GM19397 (cell line): ENCODE data around the gene KNTC1.
"Not testable (repeated sequence)": the region's sequence is repeated elsewhere in the genome, so short reads cannot be mapped to it uniquely, and the experiment has no call there.

ENCODE experiments used
- ATAC-seq: cut with Tn5 transposase; IDR thresholded peaks from one replicate; pipeline ENCODE4 v1.9.1; 2021; ENCODE audit warnings: mild to moderate bottlenecking, moderate library complexity; ENCODE audit not compliant: unreplicated experiment

KNTC1 gene

DNA sequence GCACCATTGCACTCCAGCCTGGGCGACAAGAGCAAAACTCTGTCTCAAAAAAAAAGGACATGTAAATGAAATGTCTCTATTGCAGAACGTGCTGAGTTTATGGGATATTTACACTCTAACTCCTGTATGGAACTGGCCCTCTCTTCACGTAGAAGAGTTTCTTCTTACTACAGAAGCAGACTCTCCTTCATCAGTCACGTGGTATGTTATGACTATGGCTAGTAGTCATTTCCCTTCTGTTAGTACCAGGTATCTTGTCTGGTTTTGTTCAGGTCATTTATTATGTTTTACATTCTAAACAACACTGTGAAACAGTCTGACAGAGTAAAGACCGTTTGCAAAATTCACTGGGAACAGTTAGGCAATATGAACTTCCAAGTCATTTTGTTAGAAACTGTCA, 20.3 kb downstream of the KNTC1 start:
- ATAC-seq = no peak

DNA sequence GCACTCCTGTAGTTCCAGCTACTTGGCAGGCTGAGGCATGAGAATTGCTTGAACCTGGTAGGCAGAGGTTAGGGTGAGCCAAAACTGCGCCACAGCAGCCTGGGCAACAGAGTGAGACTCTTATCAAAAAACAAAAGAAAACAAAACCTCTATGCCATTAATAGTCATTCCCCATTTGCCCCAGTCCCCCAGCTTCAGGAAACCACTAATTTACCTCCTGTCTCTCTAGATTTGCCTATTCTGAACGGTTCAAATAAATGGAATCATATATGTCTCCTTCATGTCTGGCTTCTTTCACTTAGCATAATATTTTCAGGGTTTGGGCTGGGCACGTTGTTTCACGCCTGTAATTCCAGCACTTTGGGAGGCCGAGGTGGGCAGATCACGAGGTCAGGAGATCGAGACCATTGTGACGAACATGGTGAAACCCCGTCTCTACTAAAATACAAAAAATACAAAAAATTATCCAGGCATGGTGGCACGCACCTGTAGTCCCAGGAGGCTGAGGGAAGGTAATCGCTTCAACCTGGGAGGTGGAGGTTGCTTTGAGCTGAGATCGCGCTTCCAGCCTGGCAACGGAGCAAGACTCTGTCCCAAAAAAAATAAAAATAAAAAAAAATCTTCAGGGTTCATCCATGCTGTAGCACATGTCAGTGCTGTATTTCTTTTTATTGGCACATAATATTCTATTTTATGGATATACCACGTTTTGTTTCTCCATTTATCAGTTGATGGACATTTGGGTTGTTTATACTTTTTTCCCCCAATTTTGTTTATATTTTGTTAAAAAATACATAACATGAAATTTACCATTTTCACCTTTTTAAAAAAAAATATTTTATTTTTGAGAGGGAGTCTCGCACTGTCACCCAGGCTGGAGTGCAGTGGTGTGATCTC, 31.9 kb downstream of the KNTC1 start:
- no peak for ATAC-seq

DNA sequence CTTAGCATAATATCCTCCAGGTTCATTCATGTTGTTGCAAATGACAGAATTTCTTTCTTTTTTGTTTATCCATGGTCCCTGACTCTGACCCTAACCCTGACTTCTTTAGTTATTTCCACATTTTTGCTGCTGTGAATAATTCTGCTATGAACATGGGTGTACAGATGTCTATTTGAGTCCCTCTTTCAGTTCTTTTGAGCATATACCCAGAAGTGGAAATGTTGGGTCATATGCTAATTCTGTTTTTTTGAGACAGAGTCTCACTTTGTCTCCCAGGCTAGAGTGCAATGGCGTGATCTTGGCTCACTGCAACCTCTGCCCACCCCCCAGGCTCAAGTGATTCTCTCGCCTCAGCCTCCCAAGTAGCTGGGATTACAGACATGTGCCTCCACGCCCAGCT, 33.1 kb downstream of the KNTC1 start:
- no peak for ATAC-seq

DNA sequence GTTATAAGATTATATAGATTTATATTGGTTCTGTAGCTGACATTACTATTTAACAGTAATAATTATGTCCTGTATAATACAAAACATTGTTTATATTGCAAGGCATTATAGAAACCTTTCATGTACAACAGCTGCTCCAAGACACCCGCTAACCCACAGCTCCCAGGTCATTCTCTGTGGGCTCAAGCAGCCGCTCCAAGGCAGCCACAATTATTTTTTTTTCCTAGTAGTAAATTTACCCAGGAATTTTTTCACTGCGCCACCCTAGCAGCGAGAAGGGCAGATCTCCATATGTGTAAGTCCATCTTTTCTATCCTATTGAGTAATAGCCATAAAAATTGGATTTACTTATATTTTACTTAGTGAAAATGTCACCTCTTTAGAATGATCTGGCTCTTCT, 36.3 kb downstream of the KNTC1 start:
- no peak for ATAC-seq

DNA sequence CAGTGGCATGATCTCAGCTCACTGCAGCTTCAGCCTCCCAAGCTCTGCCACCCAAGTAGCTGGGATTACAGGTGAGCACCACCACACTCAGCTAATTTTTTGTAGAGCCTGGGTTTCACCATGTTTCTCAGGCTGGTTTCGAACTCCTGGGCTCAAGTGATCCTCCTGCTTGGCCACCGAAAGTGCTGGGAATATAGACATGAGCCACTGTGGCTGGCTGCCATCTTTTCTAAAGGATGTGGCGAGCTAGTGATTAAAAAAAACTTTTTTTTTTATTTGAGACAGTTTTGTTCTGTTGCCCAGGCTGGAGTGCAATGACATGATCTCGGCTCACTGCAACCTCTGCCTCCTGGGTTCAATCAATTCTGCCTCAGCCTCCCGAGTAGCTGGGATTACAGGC, 39.8 kb downstream of the KNTC1 start:
- ATAC-seq = not testable (repeated sequence)

DNA sequence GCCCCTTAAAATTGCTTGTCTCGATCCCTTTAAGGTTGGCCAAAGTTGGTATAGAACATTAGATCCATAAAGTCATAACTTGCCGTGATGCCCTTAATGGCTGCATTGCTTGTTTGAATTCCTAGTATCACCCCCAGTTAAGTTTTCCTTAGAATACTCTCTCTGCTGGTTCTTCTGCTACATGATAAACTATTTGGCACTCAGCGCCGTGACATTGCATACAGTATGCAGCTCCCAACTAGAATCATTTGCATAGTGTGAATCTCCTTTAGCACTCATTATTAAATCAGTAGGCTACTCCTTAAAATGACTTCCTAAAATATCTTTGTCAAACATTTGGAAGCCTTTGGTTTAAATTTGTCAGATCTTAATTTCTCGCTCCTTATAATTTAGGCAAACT, 42.2 kb downstream of the KNTC1 start:
- ATAC-seq = no peak

DNA sequence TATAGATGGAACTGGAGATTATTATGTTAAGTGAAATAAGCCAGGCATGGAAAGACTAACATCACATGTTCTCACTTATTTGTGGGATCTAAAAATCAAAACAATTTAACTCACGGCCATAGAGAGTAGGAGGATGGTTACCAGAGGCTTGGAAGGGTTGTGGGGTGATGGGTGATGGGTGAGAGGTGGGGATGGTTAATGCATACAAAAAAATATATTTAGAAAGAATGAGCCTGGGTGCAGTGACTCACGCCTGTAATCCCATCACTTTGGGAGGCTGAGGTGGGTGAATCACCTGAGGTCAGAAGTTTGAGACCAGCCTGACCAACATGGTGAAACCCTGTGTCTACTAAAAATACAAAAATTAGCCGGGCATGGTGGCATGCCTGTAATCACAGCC, 43.0 kb downstream of the KNTC1 start:
- ATAC-seq = not testable (repeated sequence)

DNA sequence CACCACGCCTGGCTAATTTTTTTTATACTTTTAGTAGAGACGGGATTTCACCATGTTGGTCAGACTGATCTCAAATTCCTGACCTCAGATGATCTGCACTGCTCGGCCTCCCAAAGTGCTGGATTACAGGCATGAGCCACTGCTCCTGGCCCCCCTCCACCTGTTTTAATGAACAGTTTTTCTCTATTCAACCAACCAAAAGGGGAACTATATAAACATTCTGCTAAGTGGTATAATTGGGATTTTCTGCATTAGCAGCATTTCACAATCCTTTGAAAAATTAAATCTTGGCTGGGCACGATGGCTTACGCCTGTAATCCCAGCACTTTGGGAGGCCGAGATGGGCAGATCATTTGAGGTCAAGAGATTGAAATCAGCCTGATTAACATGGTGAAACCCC, 44.8 kb downstream of the KNTC1 start:
- no peak for ATAC-seq

DNA sequence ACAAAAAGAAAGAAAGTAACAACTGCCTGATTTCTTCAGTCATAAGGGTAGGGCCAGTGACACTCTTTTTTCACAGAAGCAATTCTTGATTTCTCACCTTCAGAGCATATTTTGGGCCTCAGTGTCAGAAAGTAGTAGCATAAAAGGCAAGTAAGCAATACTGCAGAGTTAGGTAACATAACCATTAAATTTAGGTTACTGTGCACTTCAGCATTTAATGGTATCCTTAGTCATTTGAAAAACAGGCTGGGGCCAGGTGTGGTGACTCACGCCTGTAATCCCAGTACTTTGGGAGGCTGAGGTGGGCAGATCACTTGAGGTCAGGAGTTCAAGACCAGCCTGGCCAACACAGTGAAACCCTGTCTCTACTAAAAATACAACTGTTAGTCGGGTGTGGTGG, 56.2 kb downstream of the KNTC1 start:
- ATAC-seq = not testable (repeated sequence)

DNA sequence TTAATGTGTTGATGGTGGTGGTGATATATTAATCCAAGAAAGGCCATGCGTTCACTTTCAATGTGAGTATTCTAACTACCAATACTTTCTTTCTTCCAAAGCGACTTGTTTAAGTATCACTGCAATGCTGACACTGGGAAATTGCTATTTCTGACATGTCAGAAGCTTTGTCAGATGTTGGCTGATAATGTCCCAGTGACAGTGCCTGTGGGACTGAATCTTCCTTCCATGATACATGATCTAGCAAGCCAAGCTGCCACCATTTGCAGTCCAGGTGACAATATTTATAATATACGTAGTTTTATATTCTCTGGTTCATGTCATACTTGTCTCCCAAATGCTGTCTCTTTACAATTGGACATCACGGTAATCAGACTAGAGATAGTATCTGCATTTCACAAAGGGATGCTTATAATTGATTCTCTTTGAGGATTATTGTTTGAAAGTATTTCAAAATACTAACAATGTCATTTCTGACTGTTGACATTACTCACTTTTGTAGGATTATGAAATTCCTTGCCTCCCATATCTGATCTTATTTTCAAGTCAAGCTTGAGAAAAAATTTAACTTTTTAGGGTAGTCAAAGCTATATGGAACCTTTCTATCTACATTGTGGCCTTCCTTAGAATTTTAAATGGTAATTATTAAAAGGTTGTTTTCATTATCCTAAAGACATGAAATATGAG, 57.3 kb downstream of the KNTC1 start:
- no peak for ATAC-seq

DNA sequence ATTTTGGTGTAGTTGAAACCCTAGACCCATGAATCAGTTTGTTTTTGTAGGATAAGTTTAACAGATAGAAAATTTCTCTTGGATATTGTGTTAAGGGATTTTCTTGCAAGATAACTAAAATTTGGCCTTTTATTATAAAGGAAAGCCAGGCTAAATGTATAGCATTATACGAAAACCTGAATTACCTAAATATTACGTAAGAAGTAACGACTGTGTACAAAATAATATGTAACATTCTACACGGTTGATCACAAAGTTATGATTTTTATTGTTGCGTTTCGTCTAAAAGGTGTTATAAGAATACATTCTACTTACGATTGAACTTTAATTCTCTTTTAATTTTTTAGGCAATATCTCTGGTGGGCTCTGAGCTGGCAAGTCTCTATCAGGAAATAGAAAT, 63.9 kb downstream of the KNTC1 start:
- ATAC-seq = no peak

DNA sequence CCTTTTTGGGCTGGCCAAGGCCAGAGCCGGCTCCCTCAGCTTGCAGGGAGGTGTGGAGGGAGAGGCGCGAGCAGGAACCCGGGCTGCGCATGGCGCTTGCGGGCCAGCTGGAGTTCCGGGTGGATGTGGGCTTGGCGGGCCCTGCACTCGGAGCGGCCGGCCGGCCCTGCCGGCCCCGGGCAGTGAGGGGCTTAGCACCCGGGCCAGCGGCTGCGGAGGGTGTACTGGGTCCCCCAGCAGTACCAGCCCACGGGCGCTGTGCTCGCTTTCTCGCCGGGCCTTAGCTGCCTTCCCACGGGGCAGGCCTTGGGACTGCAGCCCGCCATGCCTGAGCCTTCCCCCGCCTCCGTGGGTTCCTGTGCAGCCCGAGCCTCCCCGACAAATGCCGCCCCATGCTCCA, 64.9 kb downstream of the KNTC1 start:
- ATAC-seq = not testable (repeated sequence)

DNA sequence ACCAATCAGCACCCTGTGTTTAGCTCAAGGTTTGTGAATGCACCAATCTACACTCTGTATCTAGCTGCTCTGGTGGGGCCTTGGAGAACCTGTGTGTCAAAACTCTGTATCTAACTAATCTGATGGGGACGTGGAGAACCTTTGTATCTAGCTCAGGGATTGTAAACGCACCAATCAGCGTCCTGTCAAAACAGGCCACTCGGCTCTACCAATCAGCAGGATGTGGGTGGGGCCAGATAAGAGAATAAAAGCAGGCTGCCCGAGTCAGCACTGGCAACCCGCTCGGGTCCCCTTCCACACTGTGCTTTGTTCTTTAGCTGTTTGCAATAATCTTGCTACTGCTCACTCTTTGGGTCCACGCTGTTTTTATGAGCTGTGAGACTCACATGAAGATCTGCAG, 65.5 kb downstream of the KNTC1 start:
- ATAC-seq = not testable (repeated sequence)

DNA sequence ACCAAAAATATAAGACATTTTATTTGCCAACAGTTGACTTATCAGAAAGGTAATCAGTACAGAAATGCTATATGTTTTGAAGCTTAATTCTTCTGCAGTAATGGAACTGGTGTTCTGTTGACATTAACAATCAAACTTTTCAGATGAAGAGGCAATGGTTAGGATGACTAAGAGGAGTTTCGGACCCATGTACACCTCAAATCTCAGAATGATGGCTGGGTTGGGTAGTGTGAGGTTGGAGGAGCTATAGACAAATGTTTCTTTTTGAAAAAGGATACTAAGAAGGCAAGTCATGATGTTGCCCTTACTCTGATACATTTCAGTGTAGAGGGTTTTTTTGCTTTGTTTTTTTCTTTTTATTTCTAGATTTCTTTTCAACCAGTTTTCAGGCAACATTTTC, 66.9 kb downstream of the KNTC1 start:
- no peak for ATAC-seq

DNA sequence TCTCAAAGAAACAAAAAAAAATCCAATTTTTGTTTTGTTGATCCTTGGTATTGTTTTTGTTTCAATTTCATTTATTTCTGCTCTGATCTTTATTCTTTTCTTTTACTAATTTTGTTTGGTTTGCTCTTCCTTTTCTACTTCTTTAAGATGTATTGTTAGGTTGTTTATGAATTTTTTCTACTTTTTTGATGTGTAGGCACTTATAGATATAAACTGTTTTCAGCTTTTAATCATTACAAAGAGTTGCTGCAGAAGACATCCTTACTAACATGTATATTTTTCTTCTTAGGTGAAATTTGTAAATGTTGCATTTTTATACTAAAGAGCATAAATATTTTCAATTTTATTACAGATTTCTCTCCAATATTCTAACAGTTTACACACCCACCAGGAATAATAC, 69.8 kb downstream of the KNTC1 start:
- ATAC-seq = no peak

DNA sequence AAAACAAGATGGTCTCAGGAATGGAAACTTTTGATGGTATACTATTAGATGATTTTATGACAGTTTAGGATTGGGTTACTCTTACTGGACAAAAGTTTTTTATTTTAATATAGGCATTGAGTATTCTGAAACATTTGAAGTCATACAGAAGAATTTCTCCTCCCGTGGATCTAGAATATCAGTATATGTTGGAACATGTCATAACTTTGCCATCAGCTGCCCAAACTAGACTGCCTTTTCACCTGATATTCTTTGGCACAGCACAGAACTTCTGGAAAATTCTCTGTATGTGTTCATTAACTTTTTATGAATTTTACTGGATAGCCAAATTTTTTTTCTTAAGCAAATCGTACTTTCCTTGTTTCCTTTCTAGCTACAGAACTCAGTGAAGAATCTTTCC, 75.4 kb downstream of the KNTC1 start:
- ATAC-seq = no peak

DNA sequence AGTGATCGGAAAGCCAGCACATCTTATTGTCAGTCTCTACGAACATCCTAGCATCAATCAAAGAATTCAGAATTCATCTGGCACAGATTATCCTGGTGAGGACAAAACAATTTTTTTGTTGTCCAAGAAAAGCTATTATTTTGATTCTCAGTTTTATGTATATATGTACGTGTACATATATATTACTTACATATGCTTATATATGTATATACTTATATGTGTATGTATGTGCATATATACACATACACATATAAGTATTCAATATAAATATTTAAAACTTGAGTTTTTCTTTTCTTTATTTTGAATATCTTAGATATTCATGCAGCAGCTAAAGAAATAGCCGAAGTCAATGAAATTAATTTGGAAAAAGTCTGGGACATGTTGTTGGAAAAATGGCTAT, 77.9 kb downstream of the KNTC1 start:
- no peak for ATAC-seq

DNA sequence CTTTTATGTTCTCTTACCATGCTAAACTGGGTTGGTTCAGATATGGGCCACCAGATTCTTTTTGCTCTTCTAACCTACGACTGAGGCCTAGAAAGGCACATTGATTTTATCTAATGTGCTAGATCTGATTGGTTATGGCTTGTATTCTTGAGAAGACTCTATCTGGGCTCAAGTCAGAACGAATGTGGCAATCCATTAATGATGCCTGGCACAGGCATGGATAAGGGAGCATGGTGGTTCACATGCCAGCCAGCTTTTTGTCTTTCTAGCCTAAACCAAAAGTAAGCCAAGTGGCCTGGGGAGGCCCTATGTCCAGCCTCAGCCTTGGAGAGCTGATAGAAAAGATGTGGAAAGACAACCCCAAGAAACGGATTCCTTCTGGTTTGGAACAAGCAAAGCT, 82.7 kb downstream of the KNTC1 start:
- ATAC-seq = no peak

DNA sequence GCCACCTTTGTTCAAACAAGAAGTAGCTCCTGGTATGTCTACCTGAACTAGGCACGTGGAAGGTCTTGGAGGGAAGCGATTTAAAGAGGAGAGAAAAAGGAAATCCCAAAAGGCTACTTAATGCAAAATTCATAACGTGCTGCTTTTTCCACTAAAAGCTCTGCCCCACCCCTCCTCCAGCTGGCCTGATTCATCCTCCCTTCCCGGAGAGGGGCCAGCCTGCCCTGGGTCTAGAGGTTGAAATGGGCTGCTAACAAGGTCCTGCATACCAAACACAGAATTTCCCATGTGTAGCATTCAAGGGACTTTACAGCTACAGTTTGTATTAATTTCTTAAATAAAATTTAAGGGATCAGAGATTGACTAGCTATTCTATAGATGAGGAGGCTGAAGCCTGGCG, 83.2 kb downstream of the KNTC1 start:
- ATAC-seq = no peak

DNA sequence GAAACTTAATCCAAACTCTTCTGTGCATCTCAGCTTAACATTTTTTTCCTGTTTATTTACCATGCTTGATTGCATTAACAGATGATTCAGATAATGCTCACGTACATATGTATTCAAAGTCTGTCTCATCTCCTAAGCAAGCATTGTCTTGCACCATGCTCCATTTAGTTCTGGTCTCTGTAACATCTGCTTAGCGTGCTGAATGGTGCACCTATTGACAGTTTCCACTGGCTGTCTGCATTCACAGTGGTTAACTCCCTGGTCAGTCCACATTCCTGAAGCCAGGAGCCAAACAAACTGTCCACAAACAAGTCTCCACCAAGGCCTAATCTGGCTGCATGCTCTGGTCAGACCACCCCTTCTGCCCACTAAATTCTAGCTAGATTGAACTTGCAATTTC, 83.9 kb downstream of the KNTC1 start:
- no peak for ATAC-seq

DNA sequence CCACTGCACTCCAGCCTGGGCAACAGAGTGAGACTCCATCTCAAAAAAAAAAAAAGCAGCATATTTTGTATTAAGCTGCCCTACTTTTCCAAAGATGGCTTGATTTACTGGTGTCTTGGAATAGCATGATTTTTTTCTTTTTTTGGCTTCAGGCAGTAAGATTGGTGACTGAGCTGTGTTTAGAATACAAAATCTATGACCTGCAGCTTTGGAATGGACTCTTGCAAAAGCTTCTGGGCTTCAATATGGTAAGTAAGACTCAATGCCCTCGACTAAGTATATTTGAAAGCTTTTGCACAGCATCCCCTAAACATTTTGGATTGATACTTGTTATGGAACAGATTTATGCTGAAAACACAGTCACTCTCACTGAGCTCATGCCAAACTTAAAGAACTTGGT, 87.8 kb downstream of the KNTC1 start:
- ATAC-seq = no peak

DNA sequence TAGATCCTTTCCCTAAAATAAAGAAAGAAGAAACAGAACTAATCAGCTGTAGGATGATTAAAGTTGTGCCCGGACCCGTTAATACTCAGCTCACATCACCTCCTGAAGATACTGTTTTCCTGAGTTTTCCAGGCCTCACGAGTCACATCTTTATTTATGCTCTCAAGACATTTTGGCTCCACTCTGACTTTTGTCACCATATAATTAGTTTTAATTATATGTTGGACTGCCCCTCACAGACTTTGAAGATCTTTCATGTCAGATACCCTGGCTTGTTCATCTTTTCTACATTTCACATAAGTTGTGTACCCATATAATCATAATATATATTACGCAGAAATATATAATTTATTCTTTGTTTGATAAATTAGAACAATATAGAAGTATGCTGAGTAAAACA, 88.7 kb downstream of the KNTC1 start:
- no peak for ATAC-seq
